ENCODE results near the gene FLNA.
"Not testable (repeated sequence)": the region's sequence is repeated elsewhere in the genome, so short reads cannot be mapped to it uniquely, and the experiment has no call there.

FLNA gene

DNA sequence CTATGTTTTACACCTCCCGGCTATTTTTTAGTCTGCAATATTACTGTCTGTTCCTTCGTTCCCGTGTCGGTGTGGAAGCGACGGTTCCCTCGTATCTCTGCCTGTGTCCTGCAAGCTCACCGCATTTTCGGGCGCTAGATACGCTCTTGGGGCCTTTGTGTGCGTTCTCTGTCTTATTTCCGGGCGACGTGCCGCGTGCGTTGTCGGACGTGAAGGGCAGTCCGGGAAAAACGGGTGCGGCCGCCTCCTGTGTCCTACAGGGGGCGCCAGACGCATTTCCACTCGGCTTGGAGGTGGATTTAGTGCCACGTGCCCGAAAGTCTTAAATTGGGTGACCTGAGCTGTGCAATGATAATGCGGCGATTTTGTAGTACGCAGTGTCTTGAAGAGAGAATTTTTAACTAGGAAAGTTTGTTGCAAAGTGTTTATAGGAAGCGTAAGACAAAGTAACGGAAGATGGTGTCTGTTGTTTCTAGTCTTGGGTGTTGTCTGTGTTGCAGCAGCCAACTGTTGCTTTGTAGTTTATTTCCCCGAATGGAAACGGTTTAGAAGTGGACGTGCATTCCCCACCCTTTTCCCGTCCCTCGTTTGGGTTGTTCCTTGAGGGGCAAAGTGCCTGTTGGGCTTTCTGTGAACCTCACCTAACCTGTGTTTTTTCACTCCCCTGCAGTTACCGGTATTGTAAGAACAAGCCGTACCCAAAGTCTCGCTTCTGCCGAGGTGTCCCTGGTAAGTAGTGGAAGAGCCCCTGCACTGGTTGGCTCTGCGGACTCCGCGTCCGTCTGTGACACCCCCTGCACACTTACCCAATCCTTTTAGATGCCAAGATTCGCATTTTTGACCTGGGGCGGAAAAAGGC, 24.5 kb upstream of the FLNA start:
- peak; percentile 53 for DNase-seq

DNA sequence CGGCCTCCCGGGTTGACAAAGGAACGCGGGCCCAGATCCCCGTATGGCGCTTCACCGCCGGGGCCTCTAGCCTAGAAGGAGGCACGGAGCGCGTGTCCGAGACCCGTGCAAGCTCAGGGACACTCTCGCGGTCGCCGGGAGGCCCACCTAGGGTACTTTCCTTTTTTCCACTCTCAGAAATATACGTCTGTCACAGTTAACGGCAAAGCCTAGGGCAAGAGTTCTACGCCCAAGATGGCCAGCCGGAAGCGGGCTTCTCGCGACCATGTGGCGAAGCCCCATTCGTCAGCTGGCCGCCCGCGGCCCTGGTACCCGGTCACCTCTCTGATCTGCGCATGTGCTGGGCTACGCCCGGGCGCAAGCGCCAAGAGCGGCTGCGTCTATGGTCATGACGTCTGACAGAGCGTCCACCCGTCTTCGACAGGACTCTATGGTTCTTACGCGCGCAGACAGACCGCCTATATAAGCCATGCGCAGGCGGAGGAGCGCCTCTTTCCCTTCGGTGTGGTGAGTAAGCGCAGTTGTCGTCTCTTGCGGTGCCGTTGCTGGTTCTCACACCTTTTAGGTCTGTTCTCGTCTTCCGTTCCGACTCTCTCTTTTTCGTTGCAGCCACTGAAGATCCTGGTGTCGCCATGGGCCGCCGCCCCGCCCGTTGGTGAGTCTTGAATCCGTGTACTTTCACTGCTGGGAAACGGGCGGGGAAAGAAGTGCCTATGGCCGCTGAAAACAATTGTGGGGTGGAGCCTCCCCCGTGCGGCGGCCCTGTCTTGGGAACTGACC, 23.6 kb upstream of the FLNA start, which contains the start of gene RPL10:
Gene RPL10, plus strand, starts transcription at position 490 of the 780 bp plus-strand sequence. Its CDS starts 143 bp downstream, at position 633.
- peak; percentile 92 for DNase-seq

DNA sequence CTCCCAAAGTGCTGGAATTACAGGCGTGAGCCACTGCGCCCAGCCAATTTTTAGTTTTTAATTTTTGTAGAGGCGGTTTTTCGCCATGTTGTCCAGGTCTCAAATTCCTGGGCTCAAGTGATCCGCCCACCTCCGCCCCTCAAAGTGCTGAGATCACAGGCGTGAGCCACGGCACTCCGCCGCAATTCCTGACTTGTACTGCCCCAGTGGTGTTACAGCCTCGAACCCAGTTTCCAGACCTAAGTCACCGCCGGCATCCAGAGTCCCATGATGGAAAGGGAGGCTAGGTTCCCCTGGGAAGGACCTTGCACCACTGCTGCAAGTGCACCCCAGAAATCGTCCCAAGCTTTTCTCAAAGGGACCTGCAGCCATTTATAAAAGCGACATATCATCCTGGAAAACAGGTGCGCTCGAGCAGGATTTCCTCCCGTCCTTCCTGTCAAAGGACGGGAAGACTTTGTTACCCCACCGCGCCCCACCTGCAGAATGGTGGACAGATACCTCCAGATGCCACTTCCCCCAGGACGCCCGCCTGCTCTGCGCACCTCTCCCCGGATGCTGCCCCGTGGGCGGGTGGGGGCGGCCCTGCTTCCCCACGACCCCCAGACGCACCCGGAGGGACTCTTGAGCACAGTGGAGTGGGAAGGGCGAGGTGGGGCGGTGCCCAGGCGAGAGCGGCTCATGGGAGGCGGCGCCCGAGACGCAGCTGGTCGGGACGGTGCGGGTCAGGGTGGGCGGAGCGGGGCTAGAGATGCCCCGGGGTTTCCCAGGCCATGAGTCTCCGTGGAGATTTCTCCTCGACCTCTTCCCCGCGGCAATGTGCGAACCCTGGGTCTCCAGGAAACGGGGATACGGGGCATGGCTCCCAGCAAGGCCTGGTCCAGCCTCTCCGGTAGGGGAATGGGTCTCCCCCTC, 22.8 kb upstream of the FLNA start:
- DNase-seq, result no peak

DNA sequence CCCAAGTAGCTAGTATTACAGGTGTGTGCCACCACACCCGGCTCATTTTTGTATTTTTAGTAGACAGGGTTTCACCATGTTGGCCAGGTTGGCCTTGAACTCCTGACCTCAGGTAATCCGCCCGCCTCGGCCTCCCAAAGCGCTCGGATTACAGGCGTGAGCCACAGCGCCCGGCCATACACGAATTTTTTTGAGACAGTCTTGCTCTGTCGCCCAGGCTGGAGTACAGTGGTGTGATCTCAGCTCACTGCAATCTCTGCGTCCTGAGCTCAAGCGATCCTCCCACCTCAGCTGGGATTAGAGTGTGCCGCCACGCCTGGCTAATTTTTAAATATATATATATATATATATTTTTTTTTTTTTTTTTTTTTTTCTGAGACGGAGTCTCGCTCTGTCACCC, 21.9 kb upstream of the FLNA start:
- DNase-seq, result not testable (repeated sequence)

DNA sequence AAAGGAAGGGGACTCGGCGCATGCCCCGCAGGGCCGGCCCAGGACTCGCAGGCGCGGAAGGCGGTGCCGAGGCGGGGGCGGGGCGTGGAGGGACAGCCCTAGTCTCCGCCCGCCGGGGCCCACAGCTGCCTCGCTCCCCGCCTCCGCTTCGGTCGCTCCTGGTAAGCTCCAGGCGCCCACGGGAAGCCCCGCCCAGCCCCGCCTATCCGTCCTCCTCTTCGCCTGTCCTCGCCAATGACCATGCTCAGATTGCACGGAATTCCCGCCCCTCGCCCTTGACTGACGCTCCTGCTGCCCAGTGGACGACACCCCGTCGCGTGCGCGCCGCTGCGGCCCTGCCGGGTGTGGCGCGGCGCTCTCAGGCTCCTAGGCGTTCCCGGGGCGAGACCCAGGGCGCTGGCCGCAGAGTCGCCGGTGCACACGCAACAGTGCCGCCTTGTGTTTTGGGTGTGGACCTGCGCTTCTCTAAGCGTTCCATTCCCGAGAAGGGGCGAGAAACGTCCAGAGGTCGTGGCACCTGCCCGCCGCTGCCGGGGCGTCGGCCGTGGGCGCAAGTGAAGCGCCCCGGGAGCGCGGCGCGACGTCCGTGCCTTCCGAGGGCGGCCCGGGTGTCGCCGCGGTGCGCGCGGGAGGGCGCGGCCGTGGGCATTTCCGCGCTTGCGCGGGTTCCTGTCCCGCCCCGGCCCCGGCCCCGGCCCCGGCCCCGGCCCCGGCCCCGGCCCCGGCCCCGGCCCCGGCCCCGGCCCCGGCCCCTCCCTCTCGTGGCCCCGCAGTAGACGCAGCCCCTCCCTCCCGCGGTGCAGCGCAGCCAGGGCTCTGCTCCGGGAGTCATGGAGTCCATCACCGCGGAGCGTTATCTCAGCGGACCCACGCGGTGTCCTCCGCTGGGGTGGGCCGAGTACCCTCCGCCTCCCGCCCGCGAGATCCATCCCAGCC, 15.6 kb upstream of the FLNA start:
- not testable (repeated sequence) for DNase-seq

DNA sequence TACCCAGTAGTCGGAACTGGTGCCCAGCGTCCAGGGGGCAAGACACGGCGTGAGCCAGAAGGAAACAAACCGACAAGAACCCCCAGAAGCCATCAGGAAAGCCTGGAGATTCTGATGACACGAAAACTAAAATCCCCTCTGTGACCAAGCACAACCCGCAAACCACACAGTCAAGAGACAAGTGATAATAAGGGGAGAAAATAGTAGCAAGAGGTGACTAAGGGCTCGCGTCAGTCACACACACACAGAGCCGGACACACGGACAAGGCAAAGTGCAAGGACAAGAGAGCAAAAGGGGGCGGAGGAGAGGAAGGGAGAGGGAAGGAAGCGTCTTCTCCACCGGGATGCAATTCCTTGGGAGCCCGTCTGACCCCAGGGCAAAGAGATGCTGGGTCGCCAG, 14.2 kb upstream of the FLNA start:
- not testable (repeated sequence) for DNase-seq

DNA sequence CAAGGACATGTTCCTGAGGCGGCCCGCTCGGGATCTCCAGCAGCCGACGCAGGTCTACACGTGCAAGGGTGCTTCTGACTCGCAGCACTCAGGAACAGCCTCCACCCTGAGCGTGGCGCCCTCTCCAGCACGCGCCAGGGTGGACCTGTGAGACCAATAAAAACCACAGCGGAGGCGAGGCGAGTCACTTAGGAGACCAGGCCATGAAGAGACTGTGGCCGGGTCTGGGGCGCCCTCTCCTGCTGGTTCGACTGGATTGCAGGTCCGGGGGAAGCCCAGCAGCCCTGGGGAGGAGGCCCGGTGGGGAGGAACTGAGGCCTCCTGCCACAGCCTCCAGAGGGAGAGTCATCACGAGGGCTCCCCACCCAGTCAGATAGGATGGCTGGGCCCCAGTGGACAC, 13.7 kb upstream of the FLNA start:
- not testable (repeated sequence) for DNase-seq

DNA sequence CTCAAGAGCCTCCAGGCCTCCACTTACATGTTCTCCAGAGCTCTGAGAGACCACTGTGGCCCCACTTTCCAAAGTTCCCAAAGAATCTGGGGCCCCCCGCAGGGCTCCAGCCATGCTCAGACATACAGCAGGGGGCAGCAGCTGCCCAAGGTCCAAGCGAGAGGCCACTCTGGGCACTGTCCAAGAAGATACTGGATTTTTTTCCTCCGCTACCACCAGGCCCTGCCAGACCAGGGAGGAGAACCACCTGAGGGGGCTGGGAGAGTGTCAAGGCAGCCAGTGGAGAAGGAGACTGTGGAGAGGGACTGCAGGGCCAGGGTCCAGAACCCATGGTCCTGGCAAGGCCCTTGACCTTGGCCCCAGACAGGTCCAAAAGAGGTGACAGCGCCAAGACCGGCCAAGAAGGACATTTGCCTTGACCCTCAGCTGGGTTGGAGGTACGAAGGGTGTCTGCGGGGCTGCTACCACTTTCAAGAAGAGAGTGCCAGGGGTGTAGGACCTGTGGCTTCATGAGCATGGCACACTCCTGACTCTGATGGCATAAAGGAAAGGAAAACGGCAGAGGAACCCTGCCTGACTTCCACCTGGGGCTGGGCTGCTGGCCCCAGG, 10.0 kb upstream of the FLNA start:
- DNase-seq, result no peak

DNA sequence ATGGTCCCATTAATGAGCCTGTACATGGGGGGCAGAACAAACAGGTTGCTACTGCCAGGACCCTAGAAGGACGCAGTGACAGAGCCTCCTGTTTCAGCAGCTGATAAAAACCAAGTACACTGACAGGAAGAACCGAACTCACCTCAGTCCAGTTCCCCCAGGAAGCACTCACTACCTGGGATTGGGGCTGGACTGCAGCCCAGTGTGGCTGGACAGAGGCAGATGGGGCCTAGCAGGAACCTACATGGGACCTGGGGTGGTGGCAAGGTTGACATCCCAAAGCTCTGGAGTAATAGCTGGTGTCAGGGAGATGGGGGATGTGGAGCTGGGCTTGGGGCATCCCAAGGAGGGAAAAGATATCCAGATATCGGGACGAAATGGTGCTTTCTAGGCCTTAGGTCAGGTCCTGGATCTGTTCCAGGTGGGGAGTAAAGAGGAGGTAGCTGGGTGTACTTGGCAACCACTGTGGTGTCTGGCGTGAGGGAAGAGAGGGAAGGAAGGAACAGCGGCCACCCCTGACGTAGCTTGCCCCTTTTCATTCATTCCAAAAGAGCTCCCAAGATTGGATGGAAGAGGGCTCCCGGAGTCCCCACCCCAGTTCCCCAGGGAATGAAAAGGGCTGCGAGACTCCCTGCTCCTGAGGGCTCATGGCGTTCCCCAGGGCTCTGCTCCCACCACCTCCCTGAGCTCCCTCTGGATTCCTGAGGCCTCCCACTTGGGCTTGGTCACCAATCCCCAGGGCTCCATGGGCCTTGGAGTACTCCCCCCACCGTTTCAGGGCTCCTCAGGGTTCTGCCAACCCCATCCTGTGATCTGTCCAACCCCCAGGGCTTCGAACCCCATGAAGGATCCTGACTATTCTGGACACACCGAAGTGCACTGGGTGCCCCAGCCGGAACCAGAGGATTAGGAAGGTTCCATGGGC, 9.2 kb upstream of the FLNA start:
- DNase-seq, result no peak

DNA sequence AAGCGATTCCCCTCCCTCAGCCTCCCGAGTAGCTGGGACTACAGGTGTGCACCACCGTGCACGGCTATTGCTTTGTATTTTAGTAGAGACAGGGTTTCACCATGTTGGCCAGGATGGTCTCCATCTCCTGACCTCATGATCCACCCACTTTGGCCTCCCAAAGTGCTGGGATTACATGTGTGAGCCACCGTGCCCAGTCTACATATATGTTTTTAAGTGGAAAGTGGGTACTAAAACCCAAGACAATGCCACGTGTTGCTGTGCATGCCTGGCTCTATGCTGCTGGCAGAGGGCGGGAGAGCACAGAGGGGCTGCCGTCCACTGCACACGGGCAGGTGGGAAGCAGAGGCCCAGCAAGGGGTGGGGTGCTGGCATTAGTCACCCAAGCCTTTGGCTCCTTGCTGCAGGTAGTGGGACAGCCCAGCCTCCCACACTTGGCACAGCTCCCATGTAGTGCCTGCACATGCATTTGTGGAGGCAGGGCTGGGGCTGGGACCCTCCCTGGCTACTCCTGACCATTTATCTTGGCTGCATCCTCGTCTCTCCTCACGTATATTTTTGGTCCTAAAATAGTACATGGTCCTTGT, 8.1 kb upstream of the FLNA start:
- DNase-seq, result no peak

DNA sequence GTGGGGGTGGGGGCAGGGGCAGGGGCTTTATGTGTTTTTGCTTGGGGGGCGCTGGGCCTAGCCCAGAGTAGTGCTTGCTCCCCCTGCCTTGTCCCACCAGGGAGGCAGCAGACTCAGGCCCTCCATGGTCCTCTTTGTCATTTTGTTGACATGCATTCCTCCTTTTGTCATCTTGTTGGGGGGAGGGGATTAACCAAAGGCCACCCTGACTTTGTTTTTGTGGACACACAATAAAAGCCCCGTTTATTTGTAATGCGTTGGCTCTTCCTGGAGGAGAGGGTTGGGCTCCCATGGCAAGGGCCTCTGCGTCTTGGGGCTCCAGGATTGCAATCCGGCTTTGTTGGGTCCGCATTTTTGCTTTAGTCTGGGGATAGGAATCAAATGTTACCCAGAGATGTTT, 6.8 kb upstream of the FLNA start:
- no peak for DNase-seq

DNA sequence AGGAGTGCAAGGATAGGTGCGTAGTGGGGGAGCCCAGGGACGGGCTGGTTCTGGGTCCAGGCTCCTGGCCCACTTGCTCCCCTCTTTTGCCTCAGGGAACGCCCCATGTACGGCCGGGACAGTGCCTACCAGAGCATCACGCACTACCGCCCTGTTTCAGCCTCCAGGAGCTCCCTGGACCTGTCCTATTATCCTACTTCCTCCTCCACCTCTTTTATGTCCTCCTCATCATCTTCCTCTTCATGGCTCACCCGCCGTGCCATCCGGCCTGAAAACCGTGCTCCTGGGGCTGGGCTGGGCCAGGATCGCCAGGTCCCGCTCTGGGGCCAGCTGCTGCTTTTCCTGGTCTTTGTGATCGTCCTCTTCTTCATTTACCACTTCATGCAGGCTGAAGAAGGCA, 6.4 kb upstream of the FLNA start:
- DNase-seq, result no peak

DNA sequence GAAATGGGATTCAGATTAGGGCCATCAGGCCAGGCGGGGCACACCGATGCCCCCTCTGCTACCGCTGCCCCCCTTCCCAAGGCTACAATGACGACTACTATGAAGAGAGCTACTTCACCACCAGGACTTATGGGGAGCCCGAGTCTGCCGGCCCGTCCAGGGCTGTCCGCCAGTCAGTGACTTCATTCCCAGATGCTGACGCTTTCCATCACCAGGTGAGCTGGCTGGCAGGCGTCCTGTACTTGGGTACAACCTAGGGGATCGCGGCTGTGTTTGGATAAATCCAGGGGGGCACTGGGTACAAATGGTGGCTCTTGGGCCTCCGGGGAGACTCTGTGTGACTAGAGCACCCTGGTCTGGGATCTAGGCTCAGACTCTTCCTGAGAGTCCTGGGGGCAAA, 5.7 kb upstream of the FLNA start:
- no peak for DNase-seq

DNA sequence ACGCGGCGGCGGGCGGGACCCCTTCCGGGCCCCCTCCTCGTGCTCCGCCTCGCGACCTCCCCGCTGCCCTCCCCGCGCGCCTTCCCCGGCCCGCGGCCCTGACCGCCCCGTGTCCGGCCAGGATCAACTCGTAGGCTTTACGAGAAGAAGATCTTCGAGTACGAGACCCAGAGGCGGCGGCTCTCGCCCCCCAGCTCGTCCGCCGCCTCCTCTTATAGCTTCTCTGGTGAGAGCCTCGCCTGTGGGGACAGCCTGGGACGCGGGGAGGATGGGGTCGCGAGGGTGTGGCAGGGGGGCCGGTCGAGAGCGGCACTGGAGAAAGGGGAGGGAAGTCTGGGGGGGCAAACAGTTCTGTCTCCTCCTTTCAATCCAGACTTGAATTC, 5.1 kb upstream of the FLNA start:
- no peak for DNase-seq

DNA sequence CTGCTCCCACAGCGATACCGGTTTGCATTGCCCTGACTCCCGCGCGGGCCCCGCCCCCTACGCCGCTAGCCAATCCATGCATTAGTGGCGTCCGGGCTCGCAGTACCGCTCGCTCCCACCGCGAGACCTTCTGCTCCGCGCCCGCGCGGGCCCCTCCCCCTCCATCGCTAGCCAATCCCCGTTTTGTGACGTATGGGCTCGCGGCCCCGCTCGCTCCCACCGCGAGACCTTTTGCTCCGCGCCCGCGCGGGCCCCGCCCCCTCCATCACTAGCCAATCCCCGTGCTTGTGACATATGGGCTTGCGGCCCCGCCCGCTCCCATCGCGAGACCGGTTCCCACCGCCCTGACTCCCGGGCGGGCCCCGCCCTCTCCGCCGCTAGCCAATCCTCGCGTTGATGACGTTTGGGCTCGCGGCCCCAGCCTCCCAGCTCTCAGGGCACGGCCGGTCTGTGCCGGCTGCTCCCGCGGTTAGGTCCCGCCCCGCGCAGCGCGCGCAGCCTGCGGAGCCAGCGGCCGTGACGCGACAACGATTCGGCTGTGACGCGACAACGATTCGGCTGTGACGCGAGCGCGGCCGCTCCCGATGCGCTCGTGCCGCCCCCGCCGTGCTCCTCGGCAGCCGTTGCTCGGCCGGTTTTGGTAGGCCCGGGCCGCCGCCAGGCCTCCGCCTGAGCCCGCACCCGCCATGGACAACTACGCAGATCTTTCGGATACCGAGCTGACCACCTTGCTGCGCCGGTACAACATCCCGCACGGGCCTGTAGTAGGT, 4.5 kb upstream of the FLNA start, which contains the start of gene EMD:
Gene EMD, plus strand, starts transcription at position 497 of the 770 bp plus-strand sequence. Its CDS starts 190 bp downstream, at position 687.
- peak; percentile 94 for DNase-seq

DNA sequence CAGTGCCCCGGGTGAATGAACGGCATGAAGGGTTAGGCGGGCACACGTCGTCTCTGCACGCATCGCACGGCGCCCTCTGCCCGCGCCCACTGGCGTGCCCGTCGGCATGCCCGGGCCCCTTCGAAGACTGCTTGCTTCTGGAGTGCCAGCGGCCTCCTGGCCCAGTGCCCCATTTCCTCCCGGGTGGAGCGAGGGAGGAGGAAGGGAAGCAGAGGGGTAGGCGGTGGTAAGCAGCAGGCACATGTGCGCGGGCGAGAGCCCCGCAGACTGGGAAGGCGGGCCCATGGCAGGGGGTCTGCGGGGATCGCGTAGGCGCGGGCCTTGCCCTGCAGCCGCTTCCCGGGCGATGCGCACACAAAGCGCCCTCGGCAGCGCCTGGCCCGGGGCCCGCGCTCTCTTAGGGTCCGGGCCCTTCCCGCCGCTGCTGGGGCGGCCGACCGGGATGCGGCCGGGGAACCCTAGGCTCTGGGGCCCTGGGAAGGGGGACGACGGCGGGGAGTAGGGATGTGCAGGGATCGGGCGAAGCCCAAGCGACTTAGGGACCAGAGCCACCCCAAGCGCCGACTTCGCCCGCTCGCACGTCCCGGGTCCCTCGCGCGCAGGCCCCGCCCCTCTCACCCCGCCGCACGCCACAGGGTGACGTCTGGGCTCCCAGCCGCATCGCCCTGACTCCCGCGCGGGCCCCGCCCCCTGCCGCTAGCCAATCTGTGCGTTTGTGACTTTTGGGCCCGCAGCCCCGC, 3.8 kb upstream of the FLNA start:
- DNase-seq, result no peak

DNA sequence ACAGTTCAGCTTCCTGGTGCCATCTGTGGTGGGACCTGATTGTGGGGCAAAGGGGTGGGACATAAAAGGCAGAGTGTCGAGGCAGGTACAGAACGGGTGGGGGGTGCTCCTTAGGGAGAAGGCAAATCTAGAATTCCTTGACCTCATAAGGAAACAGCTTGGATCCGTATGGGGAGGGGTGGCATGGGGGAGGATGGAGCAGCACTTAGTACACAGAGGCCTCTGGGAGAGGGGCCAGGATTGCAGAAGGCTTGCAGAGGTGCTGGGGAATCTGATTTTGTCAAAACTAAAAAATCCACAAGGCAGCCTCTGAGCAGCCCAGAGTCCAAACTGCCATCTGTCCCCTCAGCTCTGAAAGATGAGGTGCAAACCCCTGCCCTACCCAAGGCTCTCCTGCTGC, 2.3 kb upstream of the FLNA start:
- no peak for DNase-seq

DNA sequence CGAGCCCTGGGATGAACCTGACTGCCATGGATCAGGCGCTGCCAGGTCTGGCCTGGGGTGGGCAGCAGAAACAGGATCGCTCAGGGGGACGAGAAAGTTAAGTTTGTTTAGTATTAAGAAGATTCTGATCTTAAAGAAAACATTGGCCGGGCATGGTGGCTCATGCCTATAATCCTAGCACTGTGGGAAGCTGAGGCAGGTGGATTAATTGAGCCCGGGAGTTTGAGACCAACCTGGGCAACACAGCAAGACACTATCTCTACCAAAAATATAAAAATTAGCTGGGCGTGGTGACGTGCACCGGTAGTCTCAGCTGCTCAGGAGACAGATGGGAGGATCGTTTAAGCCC, 696 bp upstream of the FLNA start:
- DNase-seq, result no peak

Measured in NCI-H187 treated with DMSO at 0.1 percent for 48 hours (cell line).